ENCODE measurements around the gene MSRB3. TPM values are rescaled to one million over a fixed set of nuclear protein-coding genes. Genes with fewer than 3 reads are reported as not detected.
A peak's percentile ranks its signal among the peaks of the same experiment; 100 is the strongest.

Gene MSRB3
- total RNA-seq, 2 experiments from 2014 or later, result not detected

GRCh38 chr12:65275627-65276026 is 2.9 kb upstream of the MSRB3 start:
- H3K27me3 Mint-ChIP-seq, result peaks cover 41% of the 10 kb centered on the region
- H3K9me3 Mint-ChIP-seq, result no peaks in the 10 kb centered on the region
- DNase-seq (peak; percentile 19), ATAC-seq (no peak)
- H3K27ac Mint-ChIP-seq, result no peak overlapping the region
- no peak overlapping the region for H3K4me3 Mint-ChIP-seq
- ChIA-PET CTCF (no interaction called here), POLR2A (no interaction called here)
- intact Hi-C loops (cut with micrococcal nuclease), result no loop called here
- peaks cover 5% of the 10 kb centered on the region for H3K4me1 Mint-ChIP-seq (ENCODE audit: low read depth)
- no peak for TF ChIP-seq CTCF (IDR thresholded peaks at IDR 0.05)
- no peaks in the 10 kb centered on the region for H3K36me3 Mint-ChIP-seq (ENCODE audit: low read depth)

- ATAC-seq, result no peak
- no peak overlapping the region for H3K4me3 Mint-ChIP-seq
- no peak for DNase-seq
- peaks cover 48% of the 10 kb centered on the region for H3K27me3 Mint-ChIP-seq
- intact Hi-C loops (cut with micrococcal nuclease), result no loop called here
- no peaks in the 10 kb centered on the region for H3K36me3 Mint-ChIP-seq (ENCODE audit: low read depth)
- H3K9me3 Mint-ChIP-seq, result no peaks in the 10 kb centered on the region
- H3K4me1 Mint-ChIP-seq (ENCODE audit: low read depth), result peaks cover 5% of the 10 kb centered on the region
- ChIA-PET POLR2A (interaction anchor here (0.7 kb wide), 1 partner anchor 1386 kb away, joined by 4 read pairs; no protein-coding TSS in a partner anchor), CTCF (no interaction called here)
- no peak overlapping the region for H3K27ac Mint-ChIP-seq
- no peak for TF ChIP-seq CTCF (IDR thresholded peaks at IDR 0.05)
These were observed 1.5 kb upstream of the MSRB3 start for GRCh38 chr12:65276916-65277530.

- no peak for TF ChIP-seq CTCF (IDR thresholded peaks at IDR 0.05)
- CTCF ChIA-PET, result no interaction called here
- no peak for ATAC-seq
- peak overlapping the region; percentile 48 for H3K4me3 Mint-ChIP-seq
- intact Hi-C loops (cut with micrococcal nuclease), result no loop called here
- POLR2A ChIA-PET, result no interaction called here
- H3K36me3 Mint-ChIP-seq (ENCODE audit: low read depth), result no peaks in the 10 kb centered on the region
- H3K9me3 Mint-ChIP-seq, result no peaks in the 10 kb centered on the region
- DNase-seq, result no peak
- H3K4me1 Mint-ChIP-seq (ENCODE audit: low read depth), result peaks cover 5% of the 10 kb centered on the region
- H3K27ac Mint-ChIP-seq, result no peak overlapping the region
- H3K27me3 Mint-ChIP-seq, result peaks cover 53% of the 10 kb centered on the region
These were observed 398 bp upstream of the MSRB3 start for GRCh38 chr12:65277994-65278575.

GRCh38 chr12:65279369-65280112 is 1.1 kb downstream of the MSRB3 start:
- peaks cover 5% of the 10 kb centered on the region for H3K4me1 Mint-ChIP-seq (ENCODE audit: low read depth)
- peaks cover 47% of the 10 kb centered on the region for H3K27me3 Mint-ChIP-seq
- no peak for TF ChIP-seq CTCF (IDR thresholded peaks at IDR 0.05)
- intact Hi-C loops (cut with micrococcal nuclease), result no loop called here
- POLR2A ChIA-PET, result no interaction called here
- H3K27ac Mint-ChIP-seq, result no peak overlapping the region
- H3K36me3 Mint-ChIP-seq (ENCODE audit: low read depth), result no peaks in the 10 kb centered on the region
- H3K4me3 Mint-ChIP-seq, result peak overlapping the region; percentile 50
- no peaks in the 10 kb centered on the region for H3K9me3 Mint-ChIP-seq
- CTCF ChIA-PET, result no interaction called here
- DNase-seq (no peak), ATAC-seq (peak; percentile 39)

GRCh38 chr12:65280306-65280705 is 1.8 kb downstream of the MSRB3 start:
- intact Hi-C loops (cut with micrococcal nuclease), result no loop called here
- no peak for TF ChIP-seq CTCF (IDR thresholded peaks at IDR 0.05)
- Mint-ChIP-seq H3K36me3 (ENCODE audit: low read depth) (no peaks in the 10 kb centered on the region), H3K9me3 (no peaks in the 10 kb centered on the region), H3K4me3 (no peak overlapping the region), H3K4me1 (ENCODE audit: low read depth) (peaks cover 5% of the 10 kb centered on the region), H3K27me3 (peaks cover 45% of the 10 kb centered on the region), H3K27ac (no peak overlapping the region)
- POLR2A ChIA-PET, result no interaction called here
- CTCF ChIA-PET, result no interaction called here
- DNase-seq, result no peak
- no peak for ATAC-seq

All from activated CD8-positive, alpha-beta T cell treated with anti-CD3 and anti-CD28 coated beads for 36 hours (primary cell).